A673 (cell line): ENCODE data around the gene CLCNKA.

ENCODE experiments used
- CTCF ChIP-seq: fragments of 300-800, 200-600 bp; sonication (generic); conservative IDR thresholded peaks from 2 replicates; pipeline ENCODE4 v1.5.1; 2017; ENCODE audit warnings: low read depth, mild to moderate bottlenecking, antibody characterized with exemption, low read length, moderate library complexity, mixed read lengths
- EZH2 ChIP-seq: fragments of 200-600 bp; sonication (generic); IDR thresholded peaks from 2 replicates; pipeline ENCODE4 v1.6.1; 2017; ENCODE audit warnings: borderline replicate concordance, low read depth, mild to moderate bottlenecking, mixed read lengths, antibody characterized with exemption, low read length; ENCODE audit not compliant: poor library complexity, severe bottlenecking

- TF ChIP-seq CTCF (no peak), EZH2 (no peak)
Observed at GRCh38 chr1:15992187-15992553, 29.7 kb upstream of the CLCNKA start.
